HepG2 (cell line): ENCODE data around the gene TMED6. TPM values are rescaled to one million over a fixed set of nuclear protein-coding genes. Genes with fewer than 3 reads are reported as not detected.

ENCODE experiments used
- AGO2 ChIP-seq: fragments of 200-400 bp; formaldehyde crosslinking; optimal IDR thresholded peaks from 2 replicates; pipeline ENCODE3; 2017; ENCODE audit warnings: mild to moderate bottlenecking, low read depth, low read length, moderate library complexity
- ARHGAP35 ChIP-seq: sonication (generic); formaldehyde crosslinking; IDR thresholded peaks from 2 replicates; pipeline ENCODE4 v1.9.0; 2022; ENCODE audit warnings: mild to moderate bottlenecking, inconsistent platforms, moderate library complexity, missing genetic modification reagents, borderline replicate concordance
- ARID2 ChIP-seq: sonication (generic); formaldehyde crosslinking; IDR thresholded peaks from 2 replicates; pipeline ENCODE4 v1.8.1; 2022; ENCODE audit warnings: mild to moderate bottlenecking, missing genetic modification reagents, borderline replicate concordance
- CEBPG ChIP-seq: IDR thresholded peaks from 2 replicates; pipeline ENCODE4 v1.6.1; 2016
- E2F1 ChIP-seq: sonication (generic); formaldehyde crosslinking; IDR thresholded peaks from 2 replicates; pipeline ENCODE4 v1.5.0; 2020; ENCODE audit warnings: missing genetic modification reagents
- HNF4A ChIP-seq: sonication (generic); formaldehyde crosslinking; IDR thresholded peaks from 2 replicates; pipeline ENCODE4 v1.4.0; 2020; ENCODE audit warnings: missing genetic modification reagents
- HNRNPUL1 ChIP-seq: fragments of 200-400 bp; formaldehyde crosslinking; IDR thresholded peaks from 2 replicates; pipeline ENCODE4 v1.6.1; 2017; ENCODE audit warnings: low read depth, mild to moderate bottlenecking, low read length, moderate library complexity
- HOXA7 ChIP-seq: sonication (generic); formaldehyde crosslinking; IDR thresholded peaks from 2 replicates; pipeline ENCODE4 v1.8.1; 2022; ENCODE audit warnings: mild to moderate bottlenecking, missing genetic modification reagents, moderate library complexity
- KDM3A ChIP-seq: IDR thresholded peaks from 2 replicates; pipeline ENCODE4 v1.6.1; 2018; ENCODE audit warnings: low read depth, missing compliant biosample characterization
- KLF6 ChIP-seq: IDR thresholded peaks from 2 replicates; pipeline ENCODE4 v1.8.0; 2016; ENCODE audit warnings: missing biosample characterization, missing genetic modification reagents
- MZF1 ChIP-seq: sonication (generic); formaldehyde crosslinking; IDR thresholded peaks from 2 replicates; pipeline ENCODE4 v1.8.1; 2023; ENCODE audit warnings: mild to moderate bottlenecking, missing genetic modification reagents, borderline replicate concordance
- PRDM15 ChIP-seq: sonication (generic); formaldehyde crosslinking; IDR thresholded peaks from 2 replicates; pipeline ENCODE4 v1.4.0; 2020; ENCODE audit warnings: missing genetic modification reagents
- ZC3H4 ChIP-seq: sonication (generic); formaldehyde crosslinking; IDR thresholded peaks from 2 replicates; pipeline ENCODE4 v1.4.0; 2020; ENCODE audit warnings: missing genetic modification reagents, borderline replicate concordance
- ZMAT3 ChIP-seq: sonication (generic); formaldehyde crosslinking; conservative IDR thresholded peaks from 2 replicates; pipeline ENCODE4 v1.7.0; 2021; ENCODE audit warnings: missing genetic modification reagents
- ZMYM2 ChIP-seq: sonication (generic); formaldehyde crosslinking; IDR thresholded peaks from 2 replicates; pipeline ENCODE4 v1.8.0; 2022; ENCODE audit warnings: mild to moderate bottlenecking, missing genetic modification reagents
- ZNF547 ChIP-seq: sonication (generic); formaldehyde crosslinking; IDR thresholded peaks from 2 replicates; pipeline ENCODE4 v1.5.1; 2020; ENCODE audit warnings: mild to moderate bottlenecking, missing genetic modification reagents
- polyA plus RNA-seq, 8 experiments: library from polyadenylated mRNA; depleted of rRNA in 3 of 8; stranded (reverse) in 7 of 8; unstranded in 1 of 8; fragments of >200 nt; fragmentation: Illumina TruSeq in 4 of 8; extraction: Trizol in 4 of 8; gene quantifications; 2 replicates each; pipeline versions ENCODE4 v1.2.1 to v1.2.3, GENCODE V29; 2011 to 2016; ENCODE audit warnings: low read depth in 4 of 8, missing spikeins in 1 of 8, mixed read lengths in 1 of 8; ENCODE audit not compliant: insufficient read depth in 1 of 8
- total RNA-seq, 5 experiments: library from RNA; depleted of rRNA; stranded (reverse); fragments of >200 nt; fragmentation: Illumina TruSeq; extraction: Trizol; gene quantifications; 2 replicates each; pipeline ENCODE4 v1.2.3, GENCODE V29; 2016; ENCODE audit warnings: low read depth in 1 of 5

The TMED6 gene
- total and polyA plus RNA-seq, 2 of the 13 experiments (the other 11 are each of a cell fraction or from before 2014, with no cell fraction given): 9.8 to 14.4 TPM

- TF ChIP-seq ARHGAP35: no peak
- peak; percentile 79; the same call in 1 of the 2 replicates for TF ChIP-seq HNRNPUL1
- TF ChIP-seq KDM3A (CRISPR knock-in tag): peak; percentile 68; the same call in 1 of the 2 replicates
- peak; percentile 84 for TF ChIP-seq KLF6 (CRISPR knock-in tag)
- 0 out of 2 replicates have a peak, but pooled peaks have one; percentile 33 for TF ChIP-seq ZC3H4 (CRISPR knock-in tag)
- peak; percentile 75; the same call in 1 of the 2 replicates for TF ChIP-seq ZMYM2 (CRISPR knock-in tag)
- no peak for TF ChIP-seq HOXA7 (CRISPR knock-in tag)
- TF ChIP-seq HNF4A (CRISPR knock-in tag): peak; percentile 91
- TF ChIP-seq CEBPG: peak; percentile 94
- TF ChIP-seq MZF1 (CRISPR knock-in tag): no peak
- peak; percentile 65; the same call in 1 of the 2 replicates for TF ChIP-seq ZNF547 (CRISPR knock-in tag)
- no peak for TF ChIP-seq ARID2
- no peak for TF ChIP-seq AGO2
- no peak for TF ChIP-seq PRDM15 (CRISPR knock-in tag)
- no peak; the same call in none of the 2 replicates for TF ChIP-seq ZMAT3 (CRISPR knock-in tag)
- no peak for TF ChIP-seq E2F1 (CRISPR knock-in tag)
Measured at GRCh38 chr16:69396187-69397061, 44.8 kb upstream of the TMED6 start (continued).
